ENCODE measurements around the gene CASKIN1.
"Not testable (repeated sequence)": the region's sequence is repeated elsewhere in the genome, so short reads cannot be mapped to it uniquely, and the experiment has no call there.

CASKIN1 gene

GRCh38 chr16:2147378-2147777 lies 49.0 kb downstream of the CASKIN1 start:
- no peak for TF ChIP-seq CTCF (IDR thresholded peaks at IDR 0.05; ENCODE audit: low read depth, low read length)
- peak overlapping the region; percentile 58 for H3K4me3 ChIP-seq (ENCODE audit: low read depth, low read length)
- H3K36me3 ChIP-seq: peaks cover 22% of the 10 kb centered on the region
- H3K27me3 ChIP-seq (ENCODE audit: insufficient read depth, low read depth, severe bottlenecking): no peaks in the 10 kb centered on the region
- no peak for DNase-seq
- H3K27ac ChIP-seq: peak overlapping the region; percentile 97
- no peaks in the 10 kb centered on the region for H3K9me3 ChIP-seq (ENCODE audit: severe bottlenecking)

- Histone ChIP-seq H3K4me3 (ENCODE audit: low read depth, low read length) (no peak overlapping the region), H3K27me3 (ENCODE audit: insufficient read depth, low read depth, severe bottlenecking) (no peaks in the 10 kb centered on the region), H3K36me3 (peaks cover 7% of the 10 kb centered on the region), H3K27ac (peak overlapping the region; percentile 97), H3K9me3 (ENCODE audit: severe bottlenecking) (no peaks in the 10 kb centered on the region)
- no peak for DNase-seq
- TF ChIP-seq CTCF (IDR thresholded peaks at IDR 0.05; ENCODE audit: low read depth, low read length): no peak
Measured at GRCh38 chr16:2145843-2146242, 50.6 kb downstream of the CASKIN1 start.

GRCh38 chr16:2143878-2144485 lies 52.4 kb downstream of the CASKIN1 start:
- H3K4me3 ChIP-seq (ENCODE audit: low read depth, low read length): no peak overlapping the region
- H3K36me3 ChIP-seq: no peaks in the 10 kb centered on the region
- H3K27ac ChIP-seq: peak overlapping the region; percentile 25
- H3K27me3 ChIP-seq (ENCODE audit: insufficient read depth, low read depth, severe bottlenecking): no peaks in the 10 kb centered on the region
- TF ChIP-seq CTCF (IDR thresholded peaks at IDR 0.05; ENCODE audit: low read depth, low read length): no peak
- no peaks in the 10 kb centered on the region for H3K9me3 ChIP-seq (ENCODE audit: severe bottlenecking)
- DNase-seq: no peak

- Histone ChIP-seq H3K36me3 (no peaks in the 10 kb centered on the region), H3K4me3 (ENCODE audit: low read depth, low read length) (no peak overlapping the region), H3K27ac (peak overlapping the region; percentile 25; the same call in 1 of the 2 replicates), H3K27me3 (ENCODE audit: insufficient read depth, low read depth, severe bottlenecking) (no peaks in the 10 kb centered on the region), H3K9me3 (ENCODE audit: severe bottlenecking) (no peaks in the 10 kb centered on the region)
- DNase-seq: no peak
- no peak for TF ChIP-seq CTCF (IDR thresholded peaks at IDR 0.05; ENCODE audit: low read depth, low read length)
Measured at GRCh38 chr16:2142942-2143877, 53.2 kb downstream of the CASKIN1 start.

GRCh38 chr16:2135770-2136490 lies 60.5 kb downstream of the CASKIN1 start, which contains the start of gene PKD1:
Gene PKD1 (minus strand): TSS chr16:2135898. CDS start chr16:2135689, 209 bp downstream.
- not testable (repeated sequence) for H3K9me3 ChIP-seq (ENCODE audit: severe bottlenecking); H3K36me3 ChIP-seq; H3K27me3 ChIP-seq (ENCODE audit: insufficient read depth, low read depth, severe bottlenecking)
- peak within 1 kb of the TSS; percentile 74 for H3K27ac ChIP-seq
- peak; percentile 95 for DNase-seq
- H3K4me3 ChIP-seq (ENCODE audit: low read depth, low read length): peak within 1 kb of the TSS; percentile 50

- not testable (repeated sequence) for H3K9me3 ChIP-seq (ENCODE audit: severe bottlenecking); H3K36me3 ChIP-seq; H3K27me3 ChIP-seq (ENCODE audit: insufficient read depth, low read depth, severe bottlenecking); DNase-seq
- Histone ChIP-seq H3K27ac (peak overlapping the region; percentile 39; the same call in 1 of the 2 replicates), H3K4me3 (ENCODE audit: low read depth, low read length) (peak overlapping the region; percentile 50)
Measured at GRCh38 chr16:2135071-2135470, 61.3 kb downstream of the CASKIN1 start.

- not testable (repeated sequence) for H3K4me3 ChIP-seq (ENCODE audit: low read depth, low read length); H3K36me3 ChIP-seq; DNase-seq; H3K9me3 ChIP-seq (ENCODE audit: severe bottlenecking); H3K27ac ChIP-seq; H3K27me3 ChIP-seq (ENCODE audit: insufficient read depth, low read depth, severe bottlenecking)
Measured at GRCh38 chr16:2133797-2134196, 62.6 kb downstream of the CASKIN1 start.

- H3K36me3 ChIP-seq; H3K27me3 ChIP-seq (ENCODE audit: insufficient read depth, low read depth, severe bottlenecking); H3K9me3 ChIP-seq (ENCODE audit: severe bottlenecking): not testable (repeated sequence)
- Histone ChIP-seq H3K27ac (peak overlapping the region; percentile 68), H3K4me3 (ENCODE audit: low read depth, low read length) (peak overlapping the region; percentile 19; the same call in 1 of the 2 replicates)
- DNase-seq: peak; percentile 53
Measured at GRCh38 chr16:2129890-2130447, 66.4 kb downstream of the CASKIN1 start.

- not testable (repeated sequence) for H3K27ac ChIP-seq; H3K4me3 ChIP-seq (ENCODE audit: low read depth, low read length); H3K9me3 ChIP-seq (ENCODE audit: severe bottlenecking); H3K36me3 ChIP-seq; H3K27me3 ChIP-seq (ENCODE audit: insufficient read depth, low read depth, severe bottlenecking)
- DNase-seq: peak; percentile 85
Measured at GRCh38 chr16:2129251-2129650, 67.2 kb downstream of the CASKIN1 start.
